ENCODE results near the gene SPNS3. TPM values are rescaled to one million over a fixed set of nuclear protein-coding genes. Genes with fewer than 3 reads are reported as not detected.

SPNS3 gene
- total RNA-seq, 2 experiments from 2014 or later = 17.6 to 39.1 TPM

GRCh38 chr17:4527134-4527533, 93.4 kb downstream of the SPNS3 start:
- H3K36me3 Mint-ChIP-seq = no peaks in the 10 kb centered on the region
- H3K4me1 Mint-ChIP-seq = no peaks in the 10 kb centered on the region
- CTCF ChIA-PET = interaction anchor here (0.6 kb wide), 1 partner anchor 511 kb away, joined by 3 read pairs; no protein-coding TSS in a partner anchor
- no peak overlapping the region for H3K4me3 Mint-ChIP-seq
- no peak overlapping the region for H3K27ac Mint-ChIP-seq
- no peaks in the 10 kb centered on the region for H3K9me3 Mint-ChIP-seq (ENCODE audit: low read depth)
- ATAC-seq (no peak), DNase-seq (no peak)
- peaks cover 15% of the 10 kb centered on the region for H3K27me3 Mint-ChIP-seq

- H3K9me3 Mint-ChIP-seq (ENCODE audit: low read depth) = no peaks in the 10 kb centered on the region
- peaks cover 15% of the 10 kb centered on the region for H3K27me3 Mint-ChIP-seq
- no peak for DNase-seq
- no peaks in the 10 kb centered on the region for H3K36me3 Mint-ChIP-seq
- H3K4me3 Mint-ChIP-seq = no peak overlapping the region
- no peak overlapping the region for H3K27ac Mint-ChIP-seq
- H3K4me1 Mint-ChIP-seq = no peaks in the 10 kb centered on the region
- ATAC-seq = no peak
- CTCF ChIA-PET = interaction anchor here (0.6 kb wide), 1 partner anchor 510 kb away, joined by 3 read pairs; no protein-coding TSS in a partner anchor
Measured at GRCh38 chr17:4527566-4528125, 93.9 kb downstream of the SPNS3 start.

GRCh38 chr17:4529533-4530152, 95.9 kb downstream of the SPNS3 start:
- H3K4me3 Mint-ChIP-seq = no peak overlapping the region
- peaks cover 6% of the 10 kb centered on the region for H3K4me1 Mint-ChIP-seq
- H3K36me3 Mint-ChIP-seq = no peaks in the 10 kb centered on the region
- no peaks in the 10 kb centered on the region for H3K9me3 Mint-ChIP-seq (ENCODE audit: low read depth)
- peaks cover 15% of the 10 kb centered on the region for H3K27me3 Mint-ChIP-seq
- ATAC-seq (no peak), DNase-seq (no peak)
- CTCF ChIA-PET = no interaction called here
- H3K27ac Mint-ChIP-seq = no peak overlapping the region

DNA sequence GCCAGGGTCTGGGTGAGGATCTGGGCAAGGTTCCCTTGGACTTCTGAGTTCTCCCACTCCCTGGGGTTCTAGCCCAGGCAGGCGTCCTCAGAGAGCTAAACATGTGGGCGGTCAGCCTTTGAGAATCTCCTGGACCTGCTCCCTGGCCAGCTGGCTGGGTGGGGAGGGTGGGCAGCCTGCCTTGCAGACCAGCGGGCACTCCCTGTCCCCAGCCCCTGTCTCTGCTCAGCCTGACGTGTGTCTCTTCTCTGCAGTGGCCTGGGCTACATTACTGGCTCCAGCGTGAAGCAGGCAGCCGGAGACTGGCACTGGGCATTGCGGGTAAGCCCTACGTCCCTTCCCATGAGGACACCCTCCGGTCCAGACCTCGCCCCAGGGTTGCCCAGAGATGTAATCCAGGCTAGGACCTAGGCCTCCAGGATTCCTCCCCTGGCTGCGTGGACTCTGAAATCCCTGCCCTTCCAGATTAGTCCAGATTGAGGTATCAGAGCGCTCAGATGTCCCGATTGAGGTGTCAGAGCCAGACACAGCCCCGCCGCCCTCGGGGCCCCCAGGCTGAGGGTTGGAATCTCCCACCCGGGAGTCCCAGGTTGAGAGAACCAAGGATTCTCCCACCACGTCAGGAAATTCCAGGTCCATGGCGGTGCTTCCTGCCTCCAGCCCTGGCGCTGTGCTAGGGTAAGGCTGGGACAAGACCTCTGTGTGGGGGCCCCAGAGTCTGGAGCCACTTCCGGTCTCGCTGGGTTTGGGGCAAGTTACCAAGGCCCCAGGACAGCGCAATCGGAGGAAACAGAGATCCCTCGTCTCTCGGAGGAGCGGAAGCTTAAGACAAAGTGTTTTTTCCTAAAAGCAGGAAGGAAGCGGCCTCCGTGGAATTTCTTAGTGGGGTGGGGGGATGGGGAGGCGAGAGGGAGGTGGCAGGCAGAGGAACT, 97.3 kb downstream of the SPNS3 start:
- DNase-seq (no peak), ATAC-seq (no peak)
- Mint-ChIP-seq H3K4me3 (no peak overlapping the region), H3K27me3 (peaks cover 11% of the 10 kb centered on the region), H3K9me3 (ENCODE audit: low read depth) (no peaks in the 10 kb centered on the region), H3K27ac (no peak overlapping the region), H3K4me1 (peaks cover 6% of the 10 kb centered on the region), H3K36me3 (no peaks in the 10 kb centered on the region)
- CTCF ChIA-PET = interaction anchor here (1.0 kb wide), 1 partner anchor 26 kb away, joined by 3 read pairs; no protein-coding TSS in a partner anchor

DNA sequence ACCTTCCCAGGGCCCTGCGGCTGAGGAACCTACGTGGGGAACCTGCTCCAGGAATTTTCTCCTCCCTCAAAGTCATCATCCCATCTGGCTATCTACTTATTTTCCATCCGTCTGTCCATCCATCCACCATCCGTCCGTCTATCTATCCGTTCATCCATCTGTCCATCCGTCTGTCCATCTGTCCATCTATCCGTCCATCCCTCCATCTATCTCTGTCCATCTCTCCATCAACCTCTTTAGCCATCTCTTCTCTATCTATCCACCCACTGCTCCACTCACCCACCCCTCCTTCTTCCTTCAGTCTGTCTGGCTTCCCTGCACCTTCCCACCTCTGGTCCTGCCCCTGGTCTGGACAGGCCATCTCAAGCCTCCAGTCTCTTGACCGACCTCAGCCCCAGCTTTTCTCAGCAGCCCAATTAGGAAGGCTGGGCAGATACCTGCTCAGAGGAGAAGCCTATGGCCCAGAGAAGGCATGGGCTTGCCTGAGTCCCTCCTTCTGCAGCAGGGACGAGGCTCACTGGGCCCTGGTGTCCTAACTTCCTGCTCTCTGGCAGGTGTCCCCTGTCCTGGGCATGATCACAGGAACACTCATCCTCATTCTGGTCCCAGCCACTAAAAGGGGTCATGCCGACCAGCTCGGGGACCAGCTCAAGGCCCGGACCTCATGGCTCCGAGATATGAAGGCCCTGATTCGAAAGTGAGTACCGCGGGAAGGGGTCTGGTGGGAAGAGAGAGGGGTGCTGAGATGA, 98.4 kb downstream of the SPNS3 start:
- Mint-ChIP-seq H3K27ac (no peak overlapping the region), H3K27me3 (peaks cover 8% of the 10 kb centered on the region), H3K4me1 (peaks cover 6% of the 10 kb centered on the region), H3K4me3 (no peak overlapping the region), H3K9me3 (ENCODE audit: low read depth) (no peaks in the 10 kb centered on the region), H3K36me3 (no peaks in the 10 kb centered on the region)
- no peak for ATAC-seq
- no peak for DNase-seq
- CTCF ChIA-PET = interaction anchor here (1.0 kb wide), 1 partner anchor 111 kb away, joined by 4 read pairs; no protein-coding TSS in a partner anchor

- CTCF ChIA-PET = interaction anchor here (1.0 kb wide), 1 partner anchor 112 kb away, joined by 4 read pairs; no protein-coding TSS in a partner anchor
- Mint-ChIP-seq H3K9me3 (ENCODE audit: low read depth) (no peaks in the 10 kb centered on the region), H3K27me3 (peaks cover 5% of the 10 kb centered on the region), H3K4me1 (peaks cover 6% of the 10 kb centered on the region), H3K27ac (no peak overlapping the region), H3K36me3 (no peaks in the 10 kb centered on the region), H3K4me3 (no peak overlapping the region)
- no peak for ATAC-seq
- DNase-seq = no peak
Measured at GRCh38 chr17:4532860-4533522, 99.3 kb downstream of the SPNS3 start.

DNA sequence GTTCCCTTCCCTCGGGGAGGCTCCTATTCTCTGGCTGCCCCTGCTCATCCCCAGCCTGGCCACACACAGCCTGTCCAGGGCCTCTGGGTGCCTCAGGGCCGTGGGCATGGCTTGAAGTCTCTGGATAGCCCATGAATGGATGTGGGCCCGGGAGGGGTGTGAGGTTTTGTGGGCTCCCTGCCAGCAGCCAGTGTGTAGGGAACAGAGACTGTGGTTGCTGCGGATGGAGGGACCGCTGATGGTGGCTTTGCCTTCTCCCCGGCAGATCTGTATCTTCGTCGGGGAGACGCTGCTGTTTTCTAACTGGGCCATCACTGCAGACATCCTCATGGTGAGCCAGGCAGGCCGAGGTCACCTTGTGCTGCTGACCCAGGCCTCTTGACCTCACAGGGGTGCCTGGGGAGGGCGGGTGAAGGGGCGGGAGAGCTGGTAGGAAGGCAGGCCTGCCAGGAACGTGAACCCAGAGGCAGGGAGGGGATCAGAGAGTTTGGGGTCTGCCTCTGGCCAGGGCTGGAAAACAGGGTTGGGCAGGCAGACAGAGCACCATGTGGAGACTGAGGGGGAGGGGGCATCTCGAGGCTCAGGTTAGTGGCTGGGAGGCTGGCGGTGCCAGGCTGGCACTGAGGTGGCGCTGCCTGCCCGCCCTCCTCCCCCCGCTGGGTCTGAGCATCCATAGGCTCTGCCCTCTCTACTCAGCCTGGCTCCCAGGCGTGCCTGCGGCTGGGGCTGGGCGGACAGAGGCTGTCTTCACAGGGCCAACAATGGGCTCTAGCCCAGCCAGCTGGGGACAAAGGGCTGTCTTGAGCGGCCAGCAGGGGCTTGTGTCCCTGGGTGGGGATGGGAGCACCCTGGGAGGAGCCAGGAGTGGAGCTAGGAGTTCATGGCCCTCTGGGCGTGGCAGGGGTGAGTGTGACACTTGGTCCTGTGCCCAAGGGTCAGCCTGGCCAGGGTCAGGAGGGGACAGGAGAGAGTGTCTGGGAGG, 100.1 kb downstream of the SPNS3 start:
- Mint-ChIP-seq H3K36me3 (no peaks in the 10 kb centered on the region), H3K4me3 (no peak overlapping the region), H3K9me3 (ENCODE audit: low read depth) (no peaks in the 10 kb centered on the region), H3K4me1 (peaks cover 6% of the 10 kb centered on the region), H3K27ac (no peak overlapping the region), H3K27me3 (peaks cover 5% of the 10 kb centered on the region)
- DNase-seq (peak; percentile 47), ATAC-seq (no peak)
- CTCF ChIA-PET = no interaction called here

DNA sequence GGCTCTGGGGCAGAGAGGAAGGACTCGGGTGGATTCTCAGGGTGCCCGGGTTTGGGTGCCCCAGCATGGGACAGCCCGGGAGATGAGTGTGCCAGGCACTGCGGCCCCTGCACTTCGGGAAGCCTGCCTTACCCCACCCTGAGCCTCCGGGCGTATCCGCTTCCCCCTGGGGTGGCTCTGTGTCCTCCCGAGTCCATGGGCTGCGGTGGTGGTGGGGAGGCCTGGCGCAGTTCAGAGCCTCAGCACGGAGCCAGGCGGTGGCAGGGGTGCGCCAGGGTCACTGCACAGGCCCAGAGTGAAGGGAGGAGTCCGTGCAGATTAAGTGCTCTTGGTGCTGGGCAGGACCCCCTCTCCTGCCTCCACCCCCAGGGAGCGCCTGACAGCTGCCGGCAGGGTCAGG, 100.8 kb downstream of the SPNS3 start:
- ATAC-seq (no peak), DNase-seq (no peak)
- H3K4me3 Mint-ChIP-seq = no peak overlapping the region
- peaks cover 3% of the 10 kb centered on the region for H3K27me3 Mint-ChIP-seq
- CTCF ChIA-PET = no interaction called here
- no peak overlapping the region for H3K27ac Mint-ChIP-seq
- H3K9me3 Mint-ChIP-seq (ENCODE audit: low read depth) = no peaks in the 10 kb centered on the region
- H3K4me1 Mint-ChIP-seq = peaks cover 6% of the 10 kb centered on the region
- H3K36me3 Mint-ChIP-seq = no peaks in the 10 kb centered on the region

DNA sequence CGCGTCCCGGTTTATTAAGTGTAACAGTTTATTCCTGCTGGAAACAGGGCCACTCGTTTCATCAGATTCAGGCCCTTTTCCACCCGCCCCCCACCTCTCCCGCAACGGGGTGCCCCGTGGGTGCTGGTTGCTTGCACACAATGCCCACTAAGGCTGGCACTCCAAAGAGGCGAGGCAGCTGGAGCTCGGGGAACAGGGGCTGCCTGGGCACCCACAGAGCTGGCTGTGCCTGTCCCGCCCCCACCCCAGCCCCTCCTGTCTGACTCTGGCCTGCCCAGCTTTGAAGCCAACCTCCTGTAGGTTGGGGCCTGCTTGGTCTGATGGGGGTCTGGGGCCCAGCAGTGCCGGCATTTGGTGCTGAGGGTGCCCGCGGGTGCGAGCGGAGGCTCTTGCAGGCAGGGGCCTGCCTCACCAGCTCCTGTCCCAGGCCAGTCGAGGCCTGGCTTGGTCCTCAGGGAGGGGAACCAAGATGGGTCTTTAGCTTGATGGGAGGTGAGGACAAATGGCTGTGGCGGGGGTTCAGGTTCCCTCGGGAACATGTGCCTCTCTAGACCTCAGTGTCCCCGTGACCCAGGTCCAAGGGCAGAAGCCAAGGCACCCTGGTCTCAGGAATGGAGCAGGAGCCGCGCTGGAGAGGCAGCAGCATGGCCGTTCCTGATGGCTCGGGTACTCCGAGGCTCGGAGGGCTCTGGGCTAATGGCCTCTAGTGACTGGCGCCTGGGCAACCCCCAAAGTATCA, 101.4 kb downstream of the SPNS3 start:
- DNase-seq (no peak), ATAC-seq (no peak)
- no peak overlapping the region for H3K27ac Mint-ChIP-seq
- peaks cover 2% of the 10 kb centered on the region for H3K27me3 Mint-ChIP-seq
- CTCF ChIA-PET = no interaction called here
- no peak overlapping the region for H3K4me3 Mint-ChIP-seq
- peaks cover 3% of the 10 kb centered on the region for H3K36me3 Mint-ChIP-seq
- no peaks in the 10 kb centered on the region for H3K9me3 Mint-ChIP-seq (ENCODE audit: low read depth)
- peaks cover 6% of the 10 kb centered on the region for H3K4me1 Mint-ChIP-seq

DNA sequence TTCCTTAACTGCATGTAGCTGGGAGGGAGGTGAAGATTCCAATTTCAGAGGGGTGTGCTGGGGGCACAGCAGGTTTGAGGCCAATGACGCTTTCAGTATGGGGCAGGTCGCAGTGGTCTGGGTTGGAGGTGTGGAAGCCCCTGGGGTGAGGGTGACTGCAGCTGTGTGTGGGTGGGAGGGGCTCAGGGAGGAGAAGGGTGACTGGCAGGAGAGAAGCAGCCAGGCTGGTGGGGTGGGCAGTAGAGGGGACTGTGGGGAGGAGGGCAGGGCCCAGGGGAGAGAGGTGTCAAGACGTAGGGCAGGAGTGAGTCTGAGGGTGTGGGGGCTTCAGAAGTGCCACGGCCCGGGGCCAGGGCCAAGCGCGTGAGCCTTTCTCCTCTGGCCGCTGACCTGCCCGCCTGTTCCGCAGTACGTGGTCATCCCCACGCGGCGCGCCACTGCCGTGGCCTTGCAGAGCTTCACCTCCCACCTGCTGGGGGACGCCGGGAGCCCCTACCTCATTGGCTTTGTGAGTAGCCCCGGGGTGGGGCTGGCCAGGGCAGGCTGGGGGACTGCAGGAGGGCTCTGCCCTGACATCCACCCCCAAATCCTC, 102.0 kb downstream of the SPNS3 start:
- peaks cover 3% of the 10 kb centered on the region for H3K36me3 Mint-ChIP-seq
- ATAC-seq = no peak
- no peak for DNase-seq
- H3K27ac Mint-ChIP-seq = no peak overlapping the region
- peaks cover 2% of the 10 kb centered on the region for H3K27me3 Mint-ChIP-seq
- no peaks in the 10 kb centered on the region for H3K9me3 Mint-ChIP-seq (ENCODE audit: low read depth)
- H3K4me1 Mint-ChIP-seq = peaks cover 6% of the 10 kb centered on the region
- CTCF ChIA-PET = no interaction called here
- no peak overlapping the region for H3K4me3 Mint-ChIP-seq

- Mint-ChIP-seq H3K27me3 (peaks cover 2% of the 10 kb centered on the region), H3K36me3 (peaks cover 3% of the 10 kb centered on the region), H3K9me3 (ENCODE audit: low read depth) (no peaks in the 10 kb centered on the region), H3K4me1 (peaks cover 6% of the 10 kb centered on the region), H3K4me3 (no peak overlapping the region), H3K27ac (no peak overlapping the region)
- CTCF ChIA-PET = interaction anchor here (1.1 to 4.0 kb wide), 3 partner anchors 13 to 116 kb away, joined by 3 to 23 read pairs (median 3); no protein-coding TSS in a partner anchor
- ATAC-seq = no peak
- DNase-seq = no peak
Measured at GRCh38 chr17:4536259-4536741, 102.6 kb downstream of the SPNS3 start.

Measured in activated CD8-positive, alpha-beta memory T cell treated with anti-CD3 and anti-CD28 coated beads, Interleukin-2, amount 10 ng/mL, durations not matched to agents 7 days and 5 days (primary cell).